ENCODE data around the gene CYBC1. TPM values are rescaled to one million over a fixed set of nuclear protein-coding genes. Genes with fewer than 3 reads are reported as not detected.

The CYBC1 gene
- total RNA-seq, 4 donors from 2014 or later = 79.2 to 103 (median 88.0) TPM

DNA sequence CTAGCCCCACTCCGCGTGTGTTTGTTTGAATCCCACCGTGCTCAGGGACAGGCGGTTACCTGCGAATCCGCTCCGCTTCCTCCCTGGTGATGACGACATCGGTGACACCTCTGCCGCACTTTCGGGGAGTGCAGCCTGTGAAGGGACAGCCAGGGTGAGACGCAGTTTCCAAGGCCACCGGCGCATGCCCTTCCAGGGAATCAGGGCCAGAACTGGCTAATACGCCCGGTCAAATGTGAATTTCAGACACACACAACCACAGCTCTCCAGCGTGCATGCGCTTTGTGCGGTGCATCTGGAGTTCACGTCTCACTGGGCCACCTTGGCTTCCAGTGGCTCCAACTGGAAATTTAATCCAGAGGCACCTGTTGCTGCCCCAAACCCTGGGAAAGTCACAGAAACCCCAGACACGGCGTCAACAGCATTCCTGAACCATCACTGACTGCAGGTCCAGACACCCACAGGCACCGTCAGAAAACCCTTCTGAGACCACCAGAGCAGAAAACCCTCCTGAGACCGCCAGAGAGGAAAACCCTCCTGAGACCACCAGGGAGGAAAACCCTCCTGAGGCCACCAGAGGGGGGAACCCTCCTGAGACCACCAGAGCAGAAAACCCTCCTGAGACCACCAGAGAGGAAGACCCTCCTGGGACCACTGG lies 39.0 kb downstream of the CYBC1 start:
- TF ChIP-seq POLR2A (IDR thresholded peaks at IDR 0.05) = no peak
- TF ChIP-seq, protein P1, sequence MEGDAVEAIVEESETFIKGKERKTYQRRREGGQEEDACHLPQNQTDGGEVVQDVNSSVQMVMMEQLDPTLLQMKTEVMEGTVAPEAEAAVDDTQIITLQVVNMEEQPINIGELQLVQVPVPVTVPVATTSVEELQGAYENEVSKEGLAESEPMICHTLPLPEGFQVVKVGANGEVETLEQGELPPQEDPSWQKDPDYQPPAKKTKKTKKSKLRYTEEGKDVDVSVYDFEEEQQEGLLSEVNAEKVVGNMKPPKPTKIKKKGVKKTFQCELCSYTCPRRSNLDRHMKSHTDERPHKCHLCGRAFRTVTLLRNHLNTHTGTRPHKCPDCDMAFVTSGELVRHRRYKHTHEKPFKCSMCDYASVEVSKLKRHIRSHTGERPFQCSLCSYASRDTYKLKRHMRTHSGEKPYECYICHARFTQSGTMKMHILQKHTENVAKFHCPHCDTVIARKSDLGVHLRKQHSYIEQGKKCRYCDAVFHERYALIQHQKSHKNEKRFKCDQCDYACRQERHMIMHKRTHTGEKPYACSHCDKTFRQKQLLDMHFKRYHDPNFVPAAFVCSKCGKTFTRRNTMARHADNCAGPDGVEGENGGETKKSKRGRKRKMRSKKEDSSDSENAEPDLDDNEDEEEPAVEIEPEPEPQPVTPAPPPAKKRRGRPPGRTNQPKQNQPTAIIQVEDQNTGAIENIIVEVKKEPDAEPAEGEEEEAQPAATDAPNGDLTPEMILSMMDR (IDR thresholded peaks at IDR 0.05) = no peak
- no peak overlapping the region for H3K27ac ChIP-seq
- no peak overlapping the region for H3K4me3 ChIP-seq
- H3K4me1 ChIP-seq = peaks cover 0 to 7% (median 0%) of the 10 kb centered on the region in 4 donors
- no peak for DNase-seq
- H3K27me3 ChIP-seq = no peaks in the 10 kb centered on the region
- H3K9me3 ChIP-seq = no peaks in the 10 kb centered on the region
- no peaks in the 10 kb centered on the region for H3K36me3 ChIP-seq

DNA sequence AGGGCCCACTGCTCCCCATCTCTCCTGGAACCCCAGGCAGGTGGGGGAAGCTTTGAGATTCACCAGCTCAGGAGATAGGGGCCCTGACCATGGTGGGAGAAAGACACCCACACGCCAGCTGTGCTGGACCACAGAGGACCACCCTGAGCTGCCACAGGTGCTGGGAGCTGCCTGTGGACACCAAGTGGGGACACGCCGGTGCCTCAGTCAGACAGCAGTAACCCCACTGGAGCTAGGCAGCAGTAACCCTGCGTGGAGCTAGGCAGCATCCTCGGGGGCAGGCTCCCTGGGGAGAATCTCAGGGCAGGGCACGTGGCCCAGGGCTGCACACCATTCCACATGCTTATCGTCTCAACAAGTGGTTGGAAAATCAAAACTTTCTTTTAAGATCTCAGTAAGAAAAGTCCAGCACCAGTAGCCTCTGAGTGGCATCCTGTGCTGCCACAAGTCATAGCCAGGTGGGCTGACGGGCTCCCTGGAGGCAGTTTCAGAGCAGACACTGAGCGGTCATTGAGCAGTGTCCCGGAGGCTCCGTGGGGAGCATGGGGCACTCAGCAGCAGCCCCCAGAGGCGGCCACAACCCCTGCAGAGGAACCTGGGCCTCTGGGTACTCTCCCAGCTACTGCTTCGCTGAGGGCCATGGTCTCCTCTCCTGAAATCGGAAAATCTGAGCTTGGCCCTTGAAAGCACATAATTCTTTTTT lies 40.4 kb downstream of the CYBC1 start:
- Histone ChIP-seq H3K36me3 (peaks cover 0 to under 1% (median 0%) of the 10 kb centered on the region in 3 donors), H3K27ac (no peak overlapping the region), H3K4me1 (peaks cover 0 to 7% (median 0%) of the 10 kb centered on the region in 4 donors), H3K4me3 (no peak overlapping the region), H3K27me3 (no peaks in the 10 kb centered on the region), H3K9me3 (no peaks in the 10 kb centered on the region)
- TF ChIP-seq, protein P1 (IDR thresholded peaks at IDR 0.05) = no peak
- TF ChIP-seq POLR2A (IDR thresholded peaks at IDR 0.05) = no peak
- no peak for DNase-seq

DNA sequence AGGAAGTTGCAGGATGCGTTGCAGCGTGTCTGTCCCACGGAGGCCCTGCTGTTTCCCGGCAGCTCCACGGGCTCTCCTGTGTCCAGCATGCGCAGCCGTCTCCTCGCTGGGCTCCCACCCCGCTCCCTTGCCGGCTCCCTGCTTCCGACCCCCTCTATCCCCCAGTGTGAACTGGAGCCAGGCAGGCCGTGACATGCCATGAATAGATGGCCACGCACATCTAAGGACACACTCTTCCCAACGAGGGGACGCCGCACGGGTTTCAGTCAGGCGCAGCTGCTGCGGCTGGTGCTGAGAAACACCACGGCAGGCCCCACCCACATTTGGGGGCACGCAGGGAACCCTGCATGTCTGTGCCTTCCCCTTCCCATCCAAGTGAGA lies 41.6 kb downstream of the CYBC1 start:
- H3K36me3 ChIP-seq = peaks cover 0 to 9% (median 0%) of the 10 kb centered on the region in 3 donors
- no peaks in the 10 kb centered on the region for H3K9me3 ChIP-seq
- no peak overlapping the region for H3K27ac ChIP-seq
- H3K4me3 ChIP-seq = no peak overlapping the region
- TF ChIP-seq POLR2A (IDR thresholded peaks at IDR 0.05) = no peak
- TF ChIP-seq, protein P1 (IDR thresholded peaks at IDR 0.05) = no peak
- H3K27me3 ChIP-seq = no peaks in the 10 kb centered on the region
- DNase-seq = no peak
- H3K4me1 ChIP-seq = no peaks in the 10 kb centered on the region

DNA sequence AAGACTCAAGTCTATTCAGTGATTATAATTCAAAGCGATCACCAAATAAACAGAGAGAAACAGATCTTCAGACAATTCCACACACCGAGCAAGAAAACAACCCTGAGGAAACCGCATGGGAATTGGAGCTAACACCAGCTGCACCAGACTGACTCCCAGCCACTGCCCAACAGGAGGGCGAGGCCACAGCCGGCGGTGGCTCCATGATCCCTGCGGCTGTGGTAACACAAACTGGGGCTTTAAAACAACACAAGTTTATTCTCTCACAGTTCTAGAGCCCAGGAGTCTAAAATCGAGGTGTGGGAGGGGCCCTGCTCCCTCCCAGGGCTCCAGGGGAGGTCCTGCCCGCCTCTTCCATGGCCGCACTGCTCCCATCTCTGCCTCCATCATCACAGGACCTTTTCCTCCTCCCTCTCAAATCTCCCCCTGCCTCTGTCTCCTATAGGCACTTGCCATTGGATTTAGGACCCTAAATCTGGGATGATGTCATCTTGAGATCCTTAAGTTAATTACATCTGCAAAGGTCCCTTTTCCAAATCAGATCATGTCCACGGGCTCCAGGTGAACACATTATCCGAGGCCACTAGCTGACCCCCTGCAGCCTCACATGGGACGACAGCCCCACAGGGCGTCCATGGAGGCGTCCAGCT lies 42.1 kb downstream of the CYBC1 start:
- H3K27ac ChIP-seq = no peak overlapping the region
- peaks cover 0 to 14% (median 0%) of the 10 kb centered on the region in 3 donors for H3K36me3 ChIP-seq
- TF ChIP-seq, protein P1 (IDR thresholded peaks at IDR 0.05) = no peak
- no peak for TF ChIP-seq POLR2A (IDR thresholded peaks at IDR 0.05)
- no peak for DNase-seq
- no peaks in the 10 kb centered on the region for H3K9me3 ChIP-seq
- H3K27me3 ChIP-seq = no peaks in the 10 kb centered on the region
- no peaks in the 10 kb centered on the region for H3K4me1 ChIP-seq
- no peak overlapping the region for H3K4me3 ChIP-seq

DNA sequence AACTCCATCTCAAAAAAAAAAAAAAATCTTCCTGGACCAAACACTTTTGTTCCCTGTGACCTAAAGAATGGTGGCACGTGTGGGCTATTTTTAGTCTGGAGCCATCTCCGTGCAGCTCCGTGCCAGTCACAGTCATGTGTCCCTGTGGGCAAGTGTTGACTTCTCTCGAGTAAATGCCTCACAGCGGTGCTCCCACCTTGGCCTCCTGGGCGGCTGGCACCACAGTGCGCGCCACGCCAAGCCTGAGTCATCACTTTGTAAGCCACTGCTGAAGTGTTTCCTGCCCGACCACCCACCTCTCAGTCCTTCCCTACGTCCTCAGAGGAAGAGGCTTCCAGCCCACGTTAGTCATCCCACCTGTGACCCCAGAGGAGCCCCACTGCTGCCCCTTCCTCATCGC lies 43.3 kb downstream of the CYBC1 start:
- H3K36me3 ChIP-seq = peaks cover 0 to 21% (median 0%) of the 10 kb centered on the region in 3 donors
- TF ChIP-seq POLR2A (IDR thresholded peaks at IDR 0.05) = no peak
- TF ChIP-seq, protein P1 (IDR thresholded peaks at IDR 0.05) = no peak
- H3K4me3 ChIP-seq = no peak overlapping the region
- DNase-seq = no peak
- H3K27ac ChIP-seq = no peak overlapping the region
- H3K9me3 ChIP-seq = no peaks in the 10 kb centered on the region
- no peaks in the 10 kb centered on the region for H3K27me3 ChIP-seq
- H3K4me1 ChIP-seq = no peaks in the 10 kb centered on the region
